HUES64 (cell line): ENCODE data around the gene CPNE4.

Experiments used
- H3K27ac ChIP-seq: 2 replicates; pipeline ENCODE4 v1.7.0; 2013; ENCODE audit warnings: low read depth, low read length, inconsistent platforms
- H3K27me3 ChIP-seq: 2 replicates; pipeline ENCODE4 v1.6.1; 2013; ENCODE audit warnings: mild to moderate bottlenecking, low read length; ENCODE audit not compliant: insufficient read depth
- H3K36me3 ChIP-seq: 2 replicates; pipeline ENCODE4 v1.6.1; 2013; ENCODE audit warnings: mild to moderate bottlenecking, low read length; ENCODE audit not compliant: insufficient read depth
- H3K4me1 ChIP-seq: 2 replicates; pipeline ENCODE4 v1.6.1; 2013; ENCODE audit warnings: mild to moderate bottlenecking, low read length, moderate library complexity; ENCODE audit not compliant: insufficient read depth
- H3K4me3 ChIP-seq: 2 replicates; pipeline ENCODE4 v1.5.1; 2013; ENCODE audit warnings: mild to moderate bottlenecking, low read length, moderate library complexity
- H3K9ac ChIP-seq: 2 replicates; pipeline ENCODE4 v1.6.1; 2013; ENCODE audit warnings: mild to moderate bottlenecking, low read depth, low read length
- H3K9me3 ChIP-seq: 2 replicates; pipeline ENCODE4 v1.6.1; 2013; ENCODE audit warnings: low read depth, low read length; ENCODE audit not compliant: insufficient read depth
- WGBS: fragments of 150-250, 120-280 bp; methylation state at CpG from one replicate; pipeline ENCODE4 v1.1.7; 2013; ENCODE audit warnings: missing lambda C conversion rate; 5-methylcytosine and 5-hydroxymethylcytosine counted together

The CPNE4 gene

DNA sequence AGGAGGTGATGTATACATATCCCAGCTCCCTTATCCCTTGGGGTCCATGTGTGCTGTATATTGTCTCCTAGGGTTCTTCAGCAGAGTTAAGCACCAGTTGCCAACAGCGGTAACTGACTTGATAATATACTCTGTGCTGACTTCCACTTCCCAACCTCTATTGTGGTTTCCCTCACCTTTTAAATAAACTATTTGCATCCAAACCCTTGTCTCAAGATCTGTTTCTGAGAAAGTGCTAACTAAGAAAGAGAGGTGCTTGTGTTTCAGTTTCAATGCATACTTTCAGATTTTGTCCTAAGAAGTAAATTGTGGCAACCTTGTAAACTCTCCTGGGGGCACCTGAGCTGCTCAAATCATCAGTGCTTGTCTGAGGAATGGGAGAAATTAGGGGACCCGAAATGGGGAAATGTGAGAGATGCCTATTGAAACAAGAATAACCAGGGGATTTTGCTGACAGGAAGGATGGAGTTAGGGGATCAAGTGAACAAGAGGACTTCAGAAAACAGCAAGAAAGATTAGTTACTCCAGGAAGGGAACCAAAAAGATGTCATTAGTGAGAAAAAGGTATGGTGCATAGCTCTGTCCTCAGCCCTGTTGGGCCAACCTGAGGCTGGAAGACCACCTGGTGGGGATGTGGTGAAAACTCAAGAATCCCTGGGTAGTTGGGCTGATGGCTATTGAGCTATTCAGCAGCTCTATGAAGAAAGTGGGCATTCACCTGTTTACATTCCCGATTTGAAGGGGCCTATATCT, 481.1 kb downstream of the CPNE4 start:
- no peak overlapping the region for H3K9ac ChIP-seq
- WGBS: 92% methylated on average over 3 of the region's 3 CpGs
- no peak overlapping the region for H3K27ac ChIP-seq

DNA sequence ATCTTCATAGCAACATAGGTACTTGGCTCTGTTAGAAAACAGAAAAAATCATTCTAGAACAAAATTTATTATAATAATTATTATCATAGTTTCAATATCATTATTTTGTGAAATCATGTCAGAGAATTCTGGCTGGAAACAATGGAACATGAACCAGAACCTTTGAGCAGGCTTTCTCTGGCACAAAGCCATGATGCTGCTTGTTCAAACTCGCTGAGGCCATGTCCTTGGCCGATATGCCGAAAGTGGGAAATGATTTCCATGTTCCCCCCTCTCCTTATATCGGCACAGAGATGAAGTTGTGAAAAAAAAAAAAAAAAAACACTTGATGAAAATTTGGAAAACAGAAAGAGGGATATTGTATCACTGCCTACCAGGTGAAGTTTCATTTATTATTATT, 483.1 kb downstream of the CPNE4 start:
- no peaks in the 10 kb centered on the region for H3K4me1 ChIP-seq
- H3K27ac ChIP-seq: no peak overlapping the region
- H3K27me3 ChIP-seq: no peaks in the 10 kb centered on the region
- 94% methylated on average over 3 of the region's 4 CpGs for WGBS
- no peaks in the 10 kb centered on the region for H3K36me3 ChIP-seq
- H3K9ac ChIP-seq: no peak overlapping the region
- no peaks in the 10 kb centered on the region for H3K9me3 ChIP-seq
- no peak overlapping the region for H3K4me3 ChIP-seq

More for the DNA sequence above, 481.1 kb downstream of the CPNE4 start:
- no peak overlapping the region for H3K4me3 ChIP-seq
- H3K4me1 ChIP-seq: no peaks in the 10 kb centered on the region
- no peaks in the 10 kb centered on the region for H3K36me3 ChIP-seq
- no peaks in the 10 kb centered on the region for H3K9me3 ChIP-seq
- H3K27me3 ChIP-seq: no peaks in the 10 kb centered on the region

DNA sequence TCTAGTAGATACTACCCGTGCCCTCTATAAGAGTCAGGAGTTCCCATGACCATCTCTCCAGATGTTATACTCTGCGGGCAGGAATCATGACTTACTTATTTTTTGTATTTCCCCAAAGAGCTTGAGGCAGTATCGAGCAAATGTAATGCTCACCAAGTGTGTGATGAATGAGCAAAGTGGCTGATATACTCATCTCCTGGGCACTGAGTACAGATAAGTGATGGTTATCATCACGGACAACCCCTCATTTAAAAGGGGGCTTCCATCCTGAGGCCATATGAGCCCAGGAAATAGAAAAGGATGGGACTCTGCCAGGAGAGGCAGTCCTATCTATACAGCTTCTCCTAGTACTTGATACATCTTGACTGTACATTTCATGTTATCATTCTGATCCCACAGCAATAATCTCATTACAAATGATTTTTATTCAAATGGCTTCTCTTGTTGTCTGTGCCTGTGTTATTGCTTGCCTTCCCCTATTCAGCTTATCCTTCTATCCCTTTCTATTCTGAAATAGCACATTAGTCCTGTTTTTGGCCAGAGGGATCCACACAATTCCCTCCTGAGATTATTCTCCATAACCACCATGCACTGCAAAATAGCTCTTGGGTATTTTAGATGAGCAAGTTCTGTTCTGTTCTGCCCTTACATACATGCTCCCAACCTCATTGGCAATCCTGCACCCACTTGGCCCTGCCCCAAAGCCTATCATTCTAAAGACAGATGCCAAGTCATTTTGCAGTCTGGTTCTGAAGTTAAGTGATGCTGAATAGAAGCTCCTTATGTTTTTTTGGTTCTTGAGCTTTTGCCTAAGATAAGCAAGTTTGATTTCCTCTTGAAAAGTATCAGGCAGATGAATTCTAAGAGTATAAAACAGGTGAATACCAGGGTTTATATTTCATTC, 484.0 kb downstream of the CPNE4 start:
- Histone ChIP-seq H3K27me3 (no peaks in the 10 kb centered on the region), H3K27ac (no peak overlapping the region), H3K4me1 (no peaks in the 10 kb centered on the region), H3K4me3 (no peak overlapping the region), H3K9me3 (no peaks in the 10 kb centered on the region), H3K36me3 (no peaks in the 10 kb centered on the region), H3K9ac (no peak overlapping the region)
- 98% methylated on average over 4 of the region's 4 CpGs for WGBS

DNA sequence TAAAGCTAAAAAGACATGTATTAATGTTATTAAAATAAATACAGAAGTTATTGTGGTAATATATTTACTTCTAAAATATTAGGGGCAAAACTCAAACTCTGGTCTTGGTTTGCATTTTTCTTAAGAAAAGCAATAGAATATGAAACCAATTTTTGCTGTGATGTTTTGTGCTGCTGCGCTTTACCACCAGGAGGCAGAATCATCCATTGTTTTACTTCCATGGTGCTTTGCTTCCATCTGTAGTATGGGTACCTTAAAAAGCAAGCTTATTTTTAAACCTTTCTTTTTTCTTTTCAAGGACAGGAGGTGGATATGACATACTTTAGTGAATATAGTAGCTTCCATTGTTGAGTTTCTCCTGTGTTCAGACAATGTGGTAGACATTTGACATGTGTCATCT, 485.5 kb downstream of the CPNE4 start:
- no peak overlapping the region for H3K9ac ChIP-seq
- no peak overlapping the region for H3K27ac ChIP-seq
- H3K36me3 ChIP-seq: no peaks in the 10 kb centered on the region
- no peak overlapping the region for H3K4me3 ChIP-seq
- H3K9me3 ChIP-seq: no peaks in the 10 kb centered on the region
- 100% methylated on average over 1 of the region's 1 CpG for WGBS
- no peaks in the 10 kb centered on the region for H3K4me1 ChIP-seq
- H3K27me3 ChIP-seq: no peaks in the 10 kb centered on the region

DNA sequence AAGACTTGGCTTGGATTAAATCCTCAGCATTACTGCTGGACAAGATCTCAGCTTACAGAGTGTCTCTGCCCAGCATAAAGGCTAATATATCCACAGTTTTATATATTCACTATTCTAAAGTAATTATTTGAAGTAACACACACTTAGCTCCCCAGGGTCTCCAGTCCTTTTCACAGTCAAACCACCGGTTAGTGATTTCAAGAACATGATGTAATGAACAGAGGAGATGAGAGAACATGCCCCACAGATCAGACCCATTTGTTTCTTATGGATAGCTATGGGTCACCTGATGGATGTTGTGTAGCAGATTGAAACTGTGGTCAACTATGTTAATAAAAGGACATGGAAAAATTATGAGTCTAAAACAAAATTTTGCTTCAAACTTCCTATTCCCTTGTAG, 487.2 kb downstream of the CPNE4 start:
- H3K36me3 ChIP-seq: no peaks in the 10 kb centered on the region
- H3K9me3 ChIP-seq: no peaks in the 10 kb centered on the region
- no peak overlapping the region for H3K4me3 ChIP-seq
- no peak overlapping the region for H3K27ac ChIP-seq
- no peaks in the 10 kb centered on the region for H3K27me3 ChIP-seq
- no peak overlapping the region for H3K9ac ChIP-seq
- 75% methylated on average over 1 of the region's 1 CpG for WGBS
- H3K4me1 ChIP-seq: no peaks in the 10 kb centered on the region

DNA sequence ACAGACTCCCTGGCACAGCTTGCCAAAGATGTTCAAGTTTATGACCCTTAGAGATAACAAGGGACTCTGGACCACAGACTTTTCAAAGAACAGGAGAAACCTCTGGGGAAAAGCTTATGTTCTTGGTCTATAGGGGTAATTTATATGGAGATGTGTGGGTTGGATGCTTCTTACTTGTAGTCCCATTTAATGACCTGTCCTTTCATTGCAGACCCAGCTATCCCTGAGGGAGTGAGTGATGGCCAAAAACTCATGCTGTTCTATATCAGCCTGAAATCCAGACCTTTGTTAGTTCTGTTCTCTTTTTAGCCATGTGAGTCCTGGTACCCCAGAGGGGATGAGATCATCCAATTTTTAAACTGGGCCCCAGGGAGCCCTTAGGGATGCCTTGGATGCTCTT, 488.4 kb downstream of the CPNE4 start:
- Histone ChIP-seq H3K4me3 (no peak overlapping the region), H3K9me3 (no peaks in the 10 kb centered on the region), H3K4me1 (no peaks in the 10 kb centered on the region), H3K27me3 (no peaks in the 10 kb centered on the region), H3K9ac (no peak overlapping the region), H3K36me3 (no peaks in the 10 kb centered on the region), H3K27ac (no peak overlapping the region)

DNA sequence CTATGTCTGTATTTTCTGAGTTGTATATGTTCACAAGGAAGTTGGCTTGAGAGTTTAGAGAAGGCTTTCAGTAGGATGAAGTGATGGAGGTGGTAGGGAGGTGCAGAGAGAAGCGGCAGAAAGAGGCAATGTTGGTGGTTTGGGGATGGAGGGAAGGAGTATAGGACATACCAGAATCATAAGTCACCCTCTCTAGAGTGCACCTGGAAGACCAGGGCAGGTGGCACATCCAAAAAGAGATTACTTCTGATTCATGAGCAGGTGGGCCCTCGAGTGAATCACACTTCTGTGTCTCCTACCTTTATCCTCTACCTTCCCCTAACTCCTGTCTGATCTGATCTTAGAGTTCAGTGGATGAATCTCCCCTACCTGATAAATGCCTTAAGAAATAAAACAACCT, 490.3 kb downstream of the CPNE4 start:
- Histone ChIP-seq H3K9me3 (no peaks in the 10 kb centered on the region), H3K4me1 (no peaks in the 10 kb centered on the region), H3K4me3 (no peak overlapping the region), H3K9ac (no peak overlapping the region), H3K27me3 (no peaks in the 10 kb centered on the region), H3K27ac (no peak overlapping the region), H3K36me3 (no peaks in the 10 kb centered on the region)
- 88% methylated on average over 2 of the region's 2 CpGs for WGBS

DNA sequence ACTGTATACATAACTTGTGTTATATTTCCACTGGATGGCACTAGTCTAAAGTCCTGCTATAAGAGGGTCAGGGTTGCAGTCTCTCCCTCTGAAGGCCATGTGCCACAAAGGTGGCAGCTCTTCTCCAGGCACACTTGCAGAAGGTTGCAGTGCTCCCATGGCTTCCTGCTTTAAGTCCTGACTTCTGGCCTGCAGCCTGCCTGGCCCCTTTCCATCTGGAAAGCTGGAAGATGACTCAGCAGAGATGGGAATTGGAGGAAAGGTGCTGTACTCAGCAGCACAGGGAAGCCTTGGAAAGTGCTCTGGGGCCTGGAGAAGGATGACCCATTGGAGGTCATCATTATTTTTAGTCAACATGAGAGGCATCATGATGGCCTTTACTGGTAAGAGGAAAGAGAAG, 491.1 kb downstream of the CPNE4 start:
- H3K4me3 ChIP-seq: no peak overlapping the region
- H3K9me3 ChIP-seq: no peaks in the 10 kb centered on the region
- H3K36me3 ChIP-seq: no peaks in the 10 kb centered on the region
- H3K27ac ChIP-seq: no peak overlapping the region
- H3K9ac ChIP-seq: no peak overlapping the region
- H3K4me1 ChIP-seq: no peaks in the 10 kb centered on the region
- no peaks in the 10 kb centered on the region for H3K27me3 ChIP-seq

DNA sequence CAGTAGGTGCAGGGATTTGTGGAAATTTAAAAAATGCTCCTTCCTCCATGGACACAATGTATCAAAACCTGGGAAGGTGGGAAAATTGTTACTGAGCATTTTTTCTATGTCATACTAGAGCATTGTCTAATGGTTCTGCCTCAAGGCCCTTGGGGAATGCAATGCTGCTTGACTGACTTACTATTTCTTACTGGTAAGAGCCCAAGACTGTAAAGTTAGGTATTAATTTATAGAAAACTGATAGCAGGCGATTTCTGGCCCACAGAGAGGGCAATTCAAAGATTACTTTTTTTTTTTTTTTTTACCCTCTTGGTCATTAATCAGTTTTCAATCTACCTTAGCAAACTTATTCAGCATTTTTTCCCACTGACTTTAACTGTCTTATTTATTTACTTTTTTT, 493.5 kb downstream of the CPNE4 start:
- Histone ChIP-seq H3K9ac (no peak overlapping the region), H3K27ac (no peak overlapping the region)
- WGBS: 87% methylated on average over 1 of the region's 1 CpG

DNA sequence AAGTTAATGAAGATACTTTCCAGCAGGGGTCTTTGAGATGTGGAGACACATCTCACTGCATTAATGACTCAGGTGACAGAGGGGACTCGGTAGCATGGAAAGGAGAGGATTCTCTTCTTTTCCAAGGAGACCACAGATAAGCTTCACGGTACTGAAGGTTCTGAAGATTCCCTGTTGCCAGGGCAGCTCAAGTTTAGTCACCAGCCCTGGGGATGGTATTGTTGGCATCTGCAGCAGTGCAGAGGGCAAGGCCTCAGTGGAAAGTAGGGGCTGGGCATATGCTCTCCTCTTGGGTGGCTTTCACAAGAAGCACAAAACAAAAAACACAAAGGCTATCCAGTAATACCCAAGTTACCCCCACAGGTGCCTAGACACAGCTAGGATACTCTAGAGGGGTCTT, 494.0 kb downstream of the CPNE4 start:
- Histone ChIP-seq H3K4me3 (no peak overlapping the region), H3K27me3 (no peaks in the 10 kb centered on the region), H3K9me3 (no peaks in the 10 kb centered on the region), H3K9ac (no peak overlapping the region), H3K36me3 (no peaks in the 10 kb centered on the region), H3K4me1 (peaks cover 4% of the 10 kb centered on the region), H3K27ac (no peak overlapping the region)
- 91% methylated on average over 2 of the region's 2 CpGs for WGBS

More for the DNA sequence above, 493.5 kb downstream of the CPNE4 start:
- no peak overlapping the region for H3K4me3 ChIP-seq
- H3K36me3 ChIP-seq: no peaks in the 10 kb centered on the region
- no peaks in the 10 kb centered on the region for H3K27me3 ChIP-seq
- no peaks in the 10 kb centered on the region for H3K9me3 ChIP-seq
- no peaks in the 10 kb centered on the region for H3K4me1 ChIP-seq

DNA sequence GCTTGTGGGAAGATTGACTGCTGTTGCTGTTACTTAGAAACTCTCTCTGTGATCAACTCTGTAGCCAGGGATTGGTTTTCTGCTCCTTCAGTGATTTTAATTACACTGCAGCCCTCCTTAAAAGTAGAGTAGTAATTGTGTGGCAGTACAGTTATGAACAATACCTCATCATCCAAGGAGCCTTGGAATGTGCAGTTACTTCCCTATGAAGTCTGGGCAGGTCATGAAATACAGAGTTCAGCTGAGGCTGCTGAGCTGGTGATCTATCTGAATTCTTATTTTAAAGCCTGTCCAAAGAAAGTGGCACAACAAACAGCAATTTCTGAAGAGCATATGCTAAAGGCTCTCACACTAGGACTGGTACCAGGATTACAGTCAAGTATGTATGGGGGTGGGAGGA, 494.7 kb downstream of the CPNE4 start:
- Histone ChIP-seq H3K4me1 (peaks cover 11% of the 10 kb centered on the region), H3K36me3 (no peaks in the 10 kb centered on the region), H3K4me3 (no peak overlapping the region), H3K27me3 (no peaks in the 10 kb centered on the region), H3K9me3 (no peaks in the 10 kb centered on the region), H3K9ac (no peak overlapping the region), H3K27ac (no peak overlapping the region)
